ENCODE measurements around the gene KCNIP4. TPM values are rescaled to one million over a fixed set of nuclear protein-coding genes. Genes with fewer than 3 reads are reported as not detected.

Gene KCNIP4
- total and polyA plus RNA-seq, 9 of the 15 experiments (the other 6 are each of a cell fraction or from before 2014, with no cell fraction given): 0.25 to 0.41 TPM; not detected in 7

GRCh38 chr4:21722157-21722839 lies 226.3 kb downstream of the KCNIP4 start:
- Histone ChIP-seq H2AFZ (ENCODE audit: low read depth, low read length) (no peak overlapping the region), H3K27me3 (ENCODE audit: control insufficient read depth in 2 of 2, insufficient read depth in 2 of 2, low read length in 2 of 2) (no peaks in the 10 kb centered on the region), H3K9ac (ENCODE audit: insufficient read depth in 1 of 2, low read depth in 2 of 2, low read length in 2 of 2) (no peak overlapping the region), H3K79me2 (ENCODE audit: control insufficient read depth, insufficient read depth, low read length) (no peaks in the 10 kb centered on the region), H3K36me3 (ENCODE audit: control insufficient read depth, insufficient read depth, low read length) (no peaks in the 10 kb centered on the region), H3K4me2 (ENCODE audit: insufficient read depth, low read length) (no peak overlapping the region), H3K4me1 (replicated peaks in 1 of 2; ENCODE audit: control insufficient read depth in 2 of 2, insufficient read depth in 2 of 2, low read length in 2 of 2) (no peaks in the 10 kb centered on the region), H3K4me3 (no peak overlapping the region), H3K9me3 (replicated peaks; ENCODE audit: control insufficient read depth, insufficient read depth, low read depth, low read length) (no peaks in the 10 kb centered on the region), H4K20me1 (replicated peaks; ENCODE audit: control insufficient read depth, insufficient read depth, low read length) (no peaks in the 10 kb centered on the region), H3K27ac (ENCODE audit: extremely low read depth, low read depth, low read length) (no peak overlapping the region), H3K9me1 (ENCODE audit: control insufficient read depth, insufficient read depth, low read length) (no peaks in the 10 kb centered on the region)
- 0% methylated on average over 6 of the region's 6 CpGs for WGBS (ENCODE audit: insufficient coverage, low coverage, missing lambda C conversion rate)
- DNase-seq (ENCODE audit: extremely low read depth in 1 of 4, low spot score in 3 of 4) (no peak), FAIRE-seq (no peak), ATAC-seq (no peak)
- no TSS peak for BruUV-seq (replicated peaks)
- in situ Hi-C loops (cut with MboI): no loop called here
- no peak for TF ChIP-seq BMI1 (IDR thresholded peaks at IDR 0.05; ENCODE audit: low read length)
- TF ChIP-seq XRCC4 (IDR thresholded peaks at IDR 0.05; ENCODE audit: extremely low read depth, insufficient read depth, insufficient read length): no peak
- no peak for TF ChIP-seq NFYB (IDR thresholded peaks at IDR 0.05; ENCODE audit: extremely low read depth, insufficient read length)
- TF ChIP-seq POLR2AphosphoS2 (IDR thresholded peaks at IDR 0.05; ENCODE audit: low read length): no peak
- no peak for TF ChIP-seq NFIC (IDR thresholded peaks at IDR 0.05)
- TF ChIP-seq DMBX1 (CRISPR knock-in tag; IDR thresholded peaks at IDR 0.05; ENCODE audit: borderline replicate concordance): no peak
- no peak for TF ChIP-seq GTF2E2 (tag; IDR thresholded peaks at IDR 0.05)
- no peak for TF ChIP-seq CBX2 (IDR thresholded peaks at IDR 0.05; ENCODE audit: insufficient read depth, low read length, poor library complexity, severe bottlenecking)
- TF ChIP-seq ZNF592 (IDR thresholded peaks at IDR 0.05): no peak
- no peak for TF ChIP-seq MTA2 (IDR thresholded peaks at IDR 0.05; ENCODE audit: low read depth)
- TF ChIP-seq KDM5B (IDR thresholded peaks at IDR 0.05; ENCODE audit: insufficient replicate concordance, low read depth, low read length): no peak
- no peak for TF ChIP-seq ZNF174 (CRISPR knock-in tag; IDR thresholded peaks at IDR 0.05)
- TF ChIP-seq ZFP1 (CRISPR knock-in tag; IDR thresholded peaks at IDR 0.05): no peak
- no peak for TF ChIP-seq KLF16 (IDR thresholded peaks at IDR 0.05)
- TF ChIP-seq MTA3 (IDR thresholded peaks at IDR 0.05; ENCODE audit: borderline replicate concordance): no peak
- TF ChIP-seq SLC30A9 (CRISPR knock-in tag; IDR thresholded peaks at IDR 0.05): no peak
- no peak for TF ChIP-seq BRCA1 (IDR thresholded peaks at IDR 0.05)
- no peak for TF ChIP-seq BRCA1 (CRISPR knock-in tag; IDR thresholded peaks at IDR 0.05)
- no peak for TF ChIP-seq MBD1 (CRISPR knock-in tag; IDR thresholded peaks at IDR 0.05)
- CTCF ChIA-PET (ENCODE audit: low intra/inter-chr PET ratio): no interaction called here
- POLR2A ChIA-PET: no interaction called here
- intact Hi-C loops (cut with micrococcal nuclease): no loop called here
